IMR-90 (cell line): ENCODE measurements around the gene CCDC88C.

Experiments used
- BHLHE40 ChIP-seq: fragments of 150-350 bp; IDR thresholded peaks from 2 replicates; pipeline ENCODE4 v1.6.1; 2016; ENCODE audit warnings: mild to moderate bottlenecking, low read depth, low read length
- CEBPB ChIP-seq: IDR thresholded peaks from 2 replicates; pipeline ENCODE4 v1.6.1; 2012; ENCODE audit warnings: low read depth, low read length, improper control_type of control experiment
- FOS ChIP-seq: fragments of 150-350 bp; IDR thresholded peaks from 2 replicates; pipeline ENCODE4 v1.6.1; 2016; ENCODE audit warnings: low read depth, low read length
- MAFK ChIP-seq: IDR thresholded peaks from 2 replicates; pipeline ENCODE4 v1.6.1; 2012; ENCODE audit warnings: low read depth, low read length, improper control_type of control experiment
- MXI1 ChIP-seq: IDR thresholded peaks from 2 replicates; pipeline ENCODE4 v1.6.1; 2012; ENCODE audit warnings: low read depth, mild to moderate bottlenecking, low read length, moderate library complexity, borderline replicate concordance
- NFE2L2 ChIP-seq: fragments of 150-350 bp; IDR thresholded peaks from 2 replicates; pipeline ENCODE4 v1.6.1; 2016; ENCODE audit warnings: low read depth, mild to moderate bottlenecking, low read length
- POLR2A ChIP-seq: IDR thresholded peaks from 2 replicates; pipeline ENCODE4 v1.6.1; 2012; ENCODE audit warnings: mild to moderate bottlenecking, low read depth, low read length
- RAD21 ChIP-seq: IDR thresholded peaks from 2 replicates; pipeline ENCODE4 v1.6.1; 2012; ENCODE audit warnings: low read length, improper control_type of control experiment
- RCOR1 ChIP-seq: IDR thresholded peaks from 2 replicates; pipeline ENCODE4 v1.6.1; 2012; ENCODE audit warnings: mild to moderate bottlenecking, low read length, improper control_type of control experiment; ENCODE audit not compliant: insufficient replicate concordance
- RFX5 ChIP-seq: IDR thresholded peaks from 2 replicates; pipeline ENCODE4 v1.8.0; 2012; ENCODE audit warnings: low read depth, mild to moderate bottlenecking, low read length, moderate library complexity
- SMC3 ChIP-seq: fragments of 150-350 bp; IDR thresholded peaks from 2 replicates; pipeline ENCODE4 v1.6.1; 2016; ENCODE audit warnings: low read depth, mild to moderate bottlenecking, antibody characterized with exemption, low read length, moderate library complexity
- TF ChIP-seq, protein P1 (sequence below): conservative IDR thresholded peaks from 2 replicates; pipeline ENCODE4 v1.5.1; 2012; ENCODE audit warnings: mild to moderate bottlenecking, low read depth, low read length, improper control_type of control experiment
- TF ChIP-seq, protein P2 (sequence below): fragments of 150-350 bp; IDR thresholded peaks from 2 replicates; pipeline ENCODE4 v1.6.1; 2017; ENCODE audit warnings: mild to moderate bottlenecking, antibody characterized with exemption, low read length, low read depth
- TF ChIP-seq, protein P3 (sequence below): fragments of 150-350 bp; IDR thresholded peaks from 2 replicates; pipeline ENCODE4 v1.6.1; 2016; ENCODE audit warnings: low read depth, mild to moderate bottlenecking, low read length, moderate library complexity, borderline replicate concordance

DNA sequence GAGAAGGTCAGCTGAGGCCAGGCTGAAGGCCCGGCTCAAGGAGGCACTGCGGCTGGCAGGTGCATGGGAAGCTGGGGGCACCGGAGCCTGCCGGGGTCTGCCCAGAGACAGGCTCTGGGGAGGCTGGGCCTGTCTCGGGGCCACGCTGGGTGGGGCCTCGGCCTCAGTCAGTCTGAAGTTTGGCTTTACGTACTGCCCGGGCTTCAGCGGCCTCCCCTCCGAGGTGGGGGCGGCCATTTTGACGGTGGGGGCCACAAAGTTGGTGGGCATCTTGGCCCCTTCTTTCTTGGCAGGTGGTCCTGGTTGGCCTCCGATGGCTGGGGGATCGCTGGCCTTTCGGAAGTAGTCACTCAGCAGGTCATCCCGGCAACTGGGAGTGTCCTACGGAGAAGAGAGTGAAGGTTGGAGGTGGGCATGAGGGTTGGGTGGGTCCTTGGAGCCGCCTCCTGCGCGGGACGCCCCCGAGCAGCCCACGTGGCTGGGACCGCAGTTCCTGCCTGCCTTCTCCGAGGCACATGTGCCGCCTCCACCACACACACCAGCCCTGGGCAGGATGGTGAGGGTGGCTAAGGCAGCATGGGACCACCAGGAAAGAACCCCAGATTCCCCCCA lies 144.2 kb downstream of the CCDC88C start:
- TF ChIP-seq, protein P1, sequence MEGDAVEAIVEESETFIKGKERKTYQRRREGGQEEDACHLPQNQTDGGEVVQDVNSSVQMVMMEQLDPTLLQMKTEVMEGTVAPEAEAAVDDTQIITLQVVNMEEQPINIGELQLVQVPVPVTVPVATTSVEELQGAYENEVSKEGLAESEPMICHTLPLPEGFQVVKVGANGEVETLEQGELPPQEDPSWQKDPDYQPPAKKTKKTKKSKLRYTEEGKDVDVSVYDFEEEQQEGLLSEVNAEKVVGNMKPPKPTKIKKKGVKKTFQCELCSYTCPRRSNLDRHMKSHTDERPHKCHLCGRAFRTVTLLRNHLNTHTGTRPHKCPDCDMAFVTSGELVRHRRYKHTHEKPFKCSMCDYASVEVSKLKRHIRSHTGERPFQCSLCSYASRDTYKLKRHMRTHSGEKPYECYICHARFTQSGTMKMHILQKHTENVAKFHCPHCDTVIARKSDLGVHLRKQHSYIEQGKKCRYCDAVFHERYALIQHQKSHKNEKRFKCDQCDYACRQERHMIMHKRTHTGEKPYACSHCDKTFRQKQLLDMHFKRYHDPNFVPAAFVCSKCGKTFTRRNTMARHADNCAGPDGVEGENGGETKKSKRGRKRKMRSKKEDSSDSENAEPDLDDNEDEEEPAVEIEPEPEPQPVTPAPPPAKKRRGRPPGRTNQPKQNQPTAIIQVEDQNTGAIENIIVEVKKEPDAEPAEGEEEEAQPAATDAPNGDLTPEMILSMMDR: no peak
- TF ChIP-seq SMC3: no peak
- TF ChIP-seq MXI1: no peak
- TF ChIP-seq RCOR1: no peak
- no peak for TF ChIP-seq FOS
- no peak for TF ChIP-seq POLR2A
- TF ChIP-seq CEBPB: no peak
- no peak for TF ChIP-seq RFX5
- TF ChIP-seq, protein P2, sequence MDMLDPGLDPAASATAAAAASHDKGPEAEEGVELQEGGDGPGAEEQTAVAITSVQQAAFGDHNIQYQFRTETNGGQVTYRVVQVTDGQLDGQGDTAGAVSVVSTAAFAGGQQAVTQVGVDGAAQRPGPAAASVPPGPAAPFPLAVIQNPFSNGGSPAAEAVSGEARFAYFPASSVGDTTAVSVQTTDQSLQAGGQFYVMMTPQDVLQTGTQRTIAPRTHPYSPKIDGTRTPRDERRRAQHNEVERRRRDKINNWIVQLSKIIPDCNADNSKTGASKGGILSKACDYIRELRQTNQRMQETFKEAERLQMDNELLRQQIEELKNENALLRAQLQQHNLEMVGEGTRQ: no peak
- no peak for TF ChIP-seq BHLHE40
- no peak for TF ChIP-seq MAFK
- no peak for TF ChIP-seq NFE2L2
- TF ChIP-seq, protein P3, sequence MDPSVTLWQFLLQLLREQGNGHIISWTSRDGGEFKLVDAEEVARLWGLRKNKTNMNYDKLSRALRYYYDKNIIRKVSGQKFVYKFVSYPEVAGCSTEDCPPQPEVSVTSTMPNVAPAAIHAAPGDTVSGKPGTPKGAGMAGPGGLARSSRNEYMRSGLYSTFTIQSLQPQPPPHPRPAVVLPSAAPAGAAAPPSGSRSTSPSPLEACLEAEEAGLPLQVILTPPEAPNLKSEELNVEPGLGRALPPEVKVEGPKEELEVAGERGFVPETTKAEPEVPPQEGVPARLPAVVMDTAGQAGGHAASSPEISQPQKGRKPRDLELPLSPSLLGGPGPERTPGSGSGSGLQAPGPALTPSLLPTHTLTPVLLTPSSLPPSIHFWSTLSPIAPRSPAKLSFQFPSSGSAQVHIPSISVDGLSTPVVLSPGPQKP: no peak
- no peak for TF ChIP-seq RAD21
